ENCODE data around the gene TBC1D10B.

Gene TBC1D10B

DNA sequence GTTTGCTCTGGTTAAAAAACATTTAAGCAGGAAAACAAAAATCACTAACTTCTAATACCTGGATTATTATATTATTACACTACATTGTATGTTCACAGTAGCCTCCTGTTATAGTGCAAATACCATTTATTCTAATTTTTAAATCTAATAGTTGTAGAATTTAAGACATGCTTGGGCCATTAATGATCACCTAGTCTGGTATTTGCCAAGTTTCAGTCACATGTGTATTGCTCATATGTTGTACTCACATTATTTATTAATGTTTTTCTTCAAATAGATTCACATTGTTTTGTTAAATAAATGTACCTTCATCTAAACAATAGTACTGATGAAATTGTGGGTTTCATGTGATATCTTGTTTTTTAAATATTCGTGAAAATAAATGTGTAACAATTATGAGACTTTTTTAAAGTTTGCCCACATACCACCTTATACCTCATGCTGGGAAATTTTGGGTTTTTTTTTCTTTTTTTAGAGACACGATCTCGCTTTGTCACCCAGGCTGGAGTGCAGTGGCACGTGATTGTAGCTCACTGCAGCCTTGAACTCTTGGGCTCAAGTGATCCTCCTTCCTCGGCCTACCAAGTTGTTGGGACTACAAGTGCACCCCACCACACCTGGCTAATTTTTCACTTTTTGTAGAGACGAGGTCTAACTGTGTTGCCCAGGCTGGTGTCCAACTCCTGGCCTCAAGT lies 43.0 kb upstream of the TBC1D10B start:
- Histone ChIP-seq H3K9me3 (ENCODE audit: low read length) (no peaks in the 10 kb centered on the region), H3K27ac (ENCODE audit: low read depth, low read length, poor library complexity, severe bottlenecking) (no peak overlapping the region), H2AFZ (ENCODE audit: low read length) (no peak overlapping the region), H3K4me2 (ENCODE audit: low read length) (no peak overlapping the region), H3K27me3 (ENCODE audit: insufficient read depth, low read length) (no peaks in the 10 kb centered on the region), H3K79me2 (ENCODE audit: insufficient read depth, low read length) (no peaks in the 10 kb centered on the region), H4K20me1 (ENCODE audit: insufficient read depth, low read length) (no peaks in the 10 kb centered on the region), H3K4me1 (ENCODE audit: insufficient read depth, low read length, severe bottlenecking) (peaks cover 27% of the 10 kb centered on the region), H3K9me2 (ENCODE audit: low read depth, low read length) (no peaks in the 10 kb centered on the region), H3K36me3 (ENCODE audit: insufficient read depth, low read length) (peaks cover 42% of the 10 kb centered on the region; the same call in 1 of the 2 replicates), H3F3A (ENCODE audit: insufficient read depth, low read length) (no peaks in the 10 kb centered on the region), H3K9ac (ENCODE audit: low read length) (no peak overlapping the region), H3K4me3 (ENCODE audit: low read depth, low read length, poor library complexity, severe bottlenecking) (no peak overlapping the region)
- TF ChIP-seq CTCF (IDR thresholded peaks at IDR 0.05; ENCODE audit: low read length): no peak
- no peak for TF ChIP-seq EZH2 (IDR thresholded peaks at IDR 0.05; ENCODE audit: borderline replicate concordance, low read length)

- H3K27ac ChIP-seq (ENCODE audit: low read depth, low read length, poor library complexity, severe bottlenecking): peak overlapping the region; percentile 83
- H4K20me1 ChIP-seq (ENCODE audit: insufficient read depth, low read length): no peaks in the 10 kb centered on the region
- no peaks in the 10 kb centered on the region for H3F3A ChIP-seq (ENCODE audit: insufficient read depth, low read length)
- no peaks in the 10 kb centered on the region for H3K9me2 ChIP-seq (ENCODE audit: low read depth, low read length)
- TF ChIP-seq EZH2 (IDR thresholded peaks at IDR 0.05; ENCODE audit: borderline replicate concordance, low read length) (no peak), CTCF (IDR thresholded peaks at IDR 0.05; ENCODE audit: low read length) (peak; percentile 95)
- peak overlapping the region; percentile 31 for H3K4me3 ChIP-seq (ENCODE audit: low read depth, low read length, poor library complexity, severe bottlenecking)
- peak overlapping the region; percentile 66 for H3K4me2 ChIP-seq (ENCODE audit: low read length)
- no peak overlapping the region for H2AFZ ChIP-seq (ENCODE audit: low read length)
- no peaks in the 10 kb centered on the region for H3K79me2 ChIP-seq (ENCODE audit: insufficient read depth, low read length)
- H3K36me3 ChIP-seq (ENCODE audit: insufficient read depth, low read length): peaks cover 41% of the 10 kb centered on the region; the same call in 1 of the 2 replicates
- H3K9ac ChIP-seq (ENCODE audit: low read length): peak overlapping the region; percentile 33; the same call in 1 of the 2 replicates
- H3K4me1 ChIP-seq (ENCODE audit: insufficient read depth, low read length, severe bottlenecking): peaks cover 26% of the 10 kb centered on the region
- no peaks in the 10 kb centered on the region for H3K9me3 ChIP-seq (ENCODE audit: low read length)
- no peaks in the 10 kb centered on the region for H3K27me3 ChIP-seq (ENCODE audit: insufficient read depth, low read length)
These were observed 39.1 kb upstream of the TBC1D10B start for GRCh38 chr16:30409125-30410060.

- Histone ChIP-seq H3K27me3 (ENCODE audit: insufficient read depth, low read length) (no peaks in the 10 kb centered on the region), H3K4me3 (ENCODE audit: low read depth, low read length, poor library complexity, severe bottlenecking) (peak overlapping the region; percentile 91), H3K27ac (ENCODE audit: low read depth, low read length, poor library complexity, severe bottlenecking) (peak overlapping the region; percentile 83), H3F3A (ENCODE audit: insufficient read depth, low read length) (no peaks in the 10 kb centered on the region), H3K79me2 (ENCODE audit: insufficient read depth, low read length) (no peaks in the 10 kb centered on the region), H3K9me2 (ENCODE audit: low read depth, low read length) (no peaks in the 10 kb centered on the region), H3K9me3 (ENCODE audit: low read length) (no peaks in the 10 kb centered on the region), H3K4me1 (ENCODE audit: insufficient read depth, low read length, severe bottlenecking) (peaks cover 26% of the 10 kb centered on the region), H2AFZ (ENCODE audit: low read length) (no peak overlapping the region), H3K9ac (ENCODE audit: low read length) (peak overlapping the region; percentile 81), H3K4me2 (ENCODE audit: low read length) (peak overlapping the region; percentile 66), H4K20me1 (ENCODE audit: insufficient read depth, low read length) (no peaks in the 10 kb centered on the region), H3K36me3 (ENCODE audit: insufficient read depth, low read length) (peaks cover 26% of the 10 kb centered on the region)
- no peak for TF ChIP-seq CTCF (IDR thresholded peaks at IDR 0.05; ENCODE audit: low read length)
- no peak for TF ChIP-seq EZH2 (IDR thresholded peaks at IDR 0.05; ENCODE audit: borderline replicate concordance, low read length)
These were observed 37.7 kb upstream of the TBC1D10B start for GRCh38 chr16:30407804-30408534.

All from OCI-LY1 (cell line).